Measurements from ENCODE around the gene COA1. TPM values are rescaled to one million over a fixed set of nuclear protein-coding genes. Genes with fewer than 3 reads are reported as not detected.

The COA1 gene
- total and polyA plus RNA-seq, 2 donors (not counting 1 experiment from before 2014, with no cell fraction given), result 28.7 to 72.7 TPM

- CTCF ChIA-PET, result interaction anchor here (0.9 to 6.1 kb wide), 4 partner anchors 39 to 74 kb away, joined by 3 to 58 read pairs (median 28); partner anchors contain the start of gene STK17A
These were observed 103.9 kb downstream of the COA1 start for GRCh38 chr7:43625453-43625852.

More at GRCh38 chr7:43625453-43625852, 103.9 kb downstream of the COA1 start:
- Mint-ChIP-seq H3K27me3 (no peaks in the 10 kb centered on the region), H3K27ac (peak overlapping the region; percentile 67), H3K4me1 (peaks cover 81% of the 10 kb centered on the region), H3K4me3 (peak overlapping the region; percentile 64), H3K9me3 (ENCODE audit: insufficient read depth) (no peaks in the 10 kb centered on the region)
- intact Hi-C loops (cut with micrococcal nuclease), result loop anchor here (1.0 to 2.0 kb wide), 2 partner anchors 43 to 75 kb away; partner anchors contain the start of gene STK17A
- H3K27me3 ChIP-seq (replicated peaks in 1 of 4; ENCODE audit: control extremely low read depth in 1 of 4, control insufficient read depth in 3 of 4, insufficient read depth in 4 of 4, low read length in 3 of 4), result no peaks in the 10 kb centered on the region
- peak; percentile 58 for DNase-seq
- H3K27ac ChIP-seq (ENCODE audit: low read length in 2 of 2), result peak overlapping the region; percentile 37 to 79
- TF ChIP-seq CTCF (IDR thresholded peaks at IDR 0.05) (no peak), EZH2 (IDR thresholded peaks at IDR 0.05; ENCODE audit: borderline replicate concordance, insufficient read depth, low read depth, low read length, poor library complexity, severe bottlenecking) (no peak)
- no peaks in the 10 kb centered on the region for H3K9me3 ChIP-seq (ENCODE audit: control extremely low read depth in 1 of 3, control insufficient read depth in 2 of 3, insufficient read depth in 1 of 3, low read length in 2 of 3)
- peak; percentile 64 for ATAC-seq (ENCODE audit: low read depth)
- POLR2A ChIA-PET, result no interaction called here
- H2AFZ ChIP-seq (ENCODE audit: insufficient read depth, low read depth, low read length, poor library complexity, severe bottlenecking), result no peak overlapping the region
- peak overlapping the region; percentile 49 for H3K4me2 ChIP-seq (replicated peaks; ENCODE audit: low read depth, low read length, poor library complexity, severe bottlenecking)
- H3K36me3 ChIP-seq (replicated peaks in 1 of 2; ENCODE audit: control extremely low read depth in 1 of 2, control insufficient read depth in 1 of 2, extremely low read depth in 1 of 2, insufficient read depth in 2 of 2, low read length in 1 of 2), result peaks cover 0 to 64% of the 10 kb centered on the region in 2 experiments
- peak overlapping the region; percentile 6 for H3K9ac ChIP-seq (ENCODE audit: low read length)
- H3K4me3 ChIP-seq (ENCODE audit: control extremely low read depth in 1 of 5, extremely low read depth in 1 of 5, insufficient read depth in 1 of 5, low read depth in 2 of 5, low read length in 4 of 5), result peak overlapping the region in 1 of 5 experiments; percentile 6
- no peaks in the 10 kb centered on the region for H4K20me1 ChIP-seq (ENCODE audit: control insufficient read depth, insufficient read depth, low read length, poor library complexity, severe bottlenecking)
- peaks cover 47 to 50% of the 10 kb centered on the region in 2 donors for H3K4me1 ChIP-seq (ENCODE audit: control insufficient read depth in 2 of 2, insufficient read depth in 2 of 2, low read length in 2 of 2)
- peaks cover 62% of the 10 kb centered on the region for H3K79me2 ChIP-seq (ENCODE audit: control insufficient read depth, insufficient read depth, low read length)
